GM23338 (cell line): ENCODE data around the gene SNX22. TPM values are rescaled to one million over a fixed set of nuclear protein-coding genes. Genes with fewer than 3 reads are reported as not detected.

Experiments
- ATAC-seq: fragments of 200-7000 bp; cut with Tn5 transposase; 3 replicates; pipeline ENCODE4 v1.9.1; 2020
- DNase-seq: peaks from one replicate; pipeline ENCODE4 v3.0.0-alpha.2; 2015; ENCODE audit warnings: low spot score
- H2AFZ ChIP-seq: fragments of 200-600 bp; sonication (generic); 2 replicates; pipeline ENCODE4 v1.8.0; 2016; ENCODE audit warnings: antibody characterized with exemption, mild to moderate bottlenecking, moderate library complexity
- H3F3A ChIP-seq: fragments of 200-600 bp; sonication (generic); replicated peaks from 2 replicates; pipeline ENCODE4 v1.8.0; 2017; ENCODE audit warnings: antibody characterized with exemption, mixed run types, low read depth
- H3K27ac ChIP-seq: fragments of 200-600 bp; sonication (generic); 2 replicates; pipeline ENCODE4 v1.6.1; 2016; ENCODE audit warnings: low read depth
- H3K27me3 ChIP-seq: fragments of 200-600 bp; sonication (generic); 2 replicates; pipeline ENCODE4 v1.8.0; 2016; ENCODE audit warnings: mild to moderate bottlenecking, mixed run types, moderate library complexity; ENCODE audit not compliant: insufficient read depth
- H3K36me3 ChIP-seq: fragments of 200-600 bp; sonication (generic); 2 replicates; pipeline ENCODE4 v1.8.0; 2016; ENCODE audit warnings: mild to moderate bottlenecking; ENCODE audit not compliant: insufficient read depth
- H3K4me1 ChIP-seq: fragments of 200-600 bp; sonication (generic); 2 replicates; pipeline ENCODE4 v1.8.0; 2016; ENCODE audit warnings: mild to moderate bottlenecking, moderate library complexity; ENCODE audit not compliant: insufficient read depth
- H3K4me2 ChIP-seq: fragments of 200-600 bp; sonication (generic); 2 replicates; pipeline ENCODE4 v1.7.1; 2017; ENCODE audit warnings: mixed run types
- H3K4me3 ChIP-seq: fragments of 200-600 bp; sonication (generic); 2 replicates; pipeline ENCODE4 v1.6.1; 2016; ENCODE audit warnings: mixed run types
- H3K79me2 ChIP-seq: fragments of 200-600 bp; sonication (generic); replicated peaks from 2 replicates; pipeline ENCODE4 v1.8.0; 2017; ENCODE audit warnings: mild to moderate bottlenecking; ENCODE audit not compliant: insufficient read depth
- H3K9me2 ChIP-seq: fragments of 200-600 bp; sonication (generic); 2 replicates; pipeline ENCODE4 v1.8.0; 2017; ENCODE audit not compliant: insufficient read depth
- H4K20me1 ChIP-seq: fragments of 200-600 bp; sonication (generic); replicated peaks from 2 replicates; pipeline ENCODE4 v1.8.0; 2017; ENCODE audit warnings: mild to moderate bottlenecking; ENCODE audit not compliant: insufficient read depth
- H3K27ac Mint-ChIP-seq: 2 replicates; pipeline ENCODE4 v1.8.0; 2020; ENCODE audit warnings: inconsistent platforms, mild to moderate bottlenecking, moderate library complexity, mixed read lengths
- H3K27me3 Mint-ChIP-seq: 3 replicates; pipeline ENCODE4 v1.8.0; 2022; ENCODE audit warnings: low read depth, mild to moderate bottlenecking, moderate library complexity, mixed read lengths, inconsistent platforms; ENCODE audit not compliant: insufficient read depth, poor library complexity
- H3K36me3 Mint-ChIP-seq: 3 replicates; pipeline ENCODE4 v1.8.0; 2021; ENCODE audit warnings: low read depth, mild to moderate bottlenecking, inconsistent platforms, moderate library complexity, mixed read lengths
- H3K4me1 Mint-ChIP-seq: 3 replicates; pipeline ENCODE4 v1.8.0; 2020; ENCODE audit warnings: mild to moderate bottlenecking, inconsistent platforms, mixed read lengths
- H3K4me3 Mint-ChIP-seq: 3 replicates; pipeline ENCODE4 v1.8.0; 2021; ENCODE audit warnings: moderate library complexity, mild to moderate bottlenecking, inconsistent platforms, mixed read lengths
- H3K9me3 Mint-ChIP-seq: 3 replicates; pipeline ENCODE4 v1.8.0; 2020; ENCODE audit warnings: moderate library complexity, mild to moderate bottlenecking, inconsistent platforms, mixed read lengths
- CREB1 ChIP-seq: fragments of 250-450 bp; sonication (Bioruptor Pico); IDR thresholded peaks from 2 replicates; pipeline ENCODE4 v1.5.0; 2020; ENCODE audit warnings: low read depth, mild to moderate bottlenecking, moderate library complexity
- EZH2 ChIP-seq: fragments of 200-600 bp; sonication (generic); IDR thresholded peaks from one replicate; pipeline ENCODE4 v1.8.0; 2017; ENCODE audit warnings: antibody characterized with exemption, mild to moderate bottlenecking, low read depth; ENCODE audit not compliant: unreplicated experiment
- EZH2phosphoT487 ChIP-seq: fragments of 200-600 bp; sonication (generic); IDR thresholded peaks from one replicate; pipeline ENCODE4 v1.8.1; 2018; ENCODE audit warnings: antibody characterized with exemption; ENCODE audit not compliant: unreplicated experiment
- JUNB ChIP-seq: IDR thresholded peaks from one replicate; pipeline ENCODE4 v1.6.1; 2016; ENCODE audit warnings: antibody characterized with exemption; ENCODE audit not compliant: unreplicated experiment
- NANOG ChIP-seq: IDR thresholded peaks from 2 replicates; pipeline ENCODE4 v1.6.1; 2016; ENCODE audit warnings: antibody characterized with exemption, borderline replicate concordance
- POLR2AphosphoS5 ChIP-seq: IDR thresholded peaks from 2 replicates; pipeline ENCODE4 v1.6.1; 2016; ENCODE audit warnings: antibody characterized with exemption, low read depth
- STAT1 ChIP-seq: IDR thresholded peaks from one replicate; pipeline ENCODE4 v1.6.1; 2016; ENCODE audit warnings: antibody characterized with exemption; ENCODE audit not compliant: unreplicated experiment
- ZNF114 ChIP-seq: fragments of 250-450 bp; sonication (Bioruptor Pico); IDR thresholded peaks from 2 replicates; pipeline ENCODE4 v1.5.0; 2020; ENCODE audit warnings: mild to moderate bottlenecking, moderate library complexity
- ZNF331 ChIP-seq: fragments of 250-450 bp; sonication (Bioruptor Pico); IDR thresholded peaks from 2 replicates; pipeline ENCODE4 v1.5.0; 2020; ENCODE audit warnings: low read depth, mild to moderate bottlenecking, moderate library complexity
- polyA plus RNA-seq: library from polyadenylated mRNA; unstranded; fragments of >200 nt; fragmentation: Nextera tagmentation; extraction: Ambion mirVana; gene quantifications from 2 replicates; pipeline ENCODE4 v1.2.1, GENCODE V29; 2016
- total RNA-seq: library from RNA; depleted of rRNA; stranded (reverse); fragments of >200 nt; shearing (Covaris generic); gene quantifications from 2 replicates; pipeline ENCODE4 v1.2.3, GENCODE V29; 2014
- TF ChIP-seq, protein P1 (sequence below): IDR thresholded peaks from 2 replicates; pipeline ENCODE4 v1.6.1; 2016; ENCODE audit warnings: antibody characterized with exemption
- TF ChIP-seq, protein P2 (sequence below): IDR thresholded peaks from one replicate; pipeline ENCODE4 v1.6.1; 2018; ENCODE audit warnings: antibody characterized with exemption; ENCODE audit not compliant: unreplicated experiment
- TF ChIP-seq, protein P3 (sequence below), 2 experiments: fragments of 200-600 bp in 1 of 2; sonication (generic) in 1 of 2; conservative IDR thresholded peaks; 2 replicates each; pipeline versions ENCODE4 v1.5.1 to v1.6.1; 2016 to 2017; ENCODE audit warnings: antibody characterized with exemption in 2 of 2, low read depth in 2 of 2, mild to moderate bottlenecking in 2 of 2, moderate library complexity in 1 of 2

SNX22 gene
- total and polyA plus RNA-seq, 2 experiments from 2014 or later = 3.7 to 5.7 TPM

GRCh38 chr15:64121614-64122013 is 29.9 kb upstream of the SNX22 start:
- H3K4me1 ChIP-seq = no peaks in the 10 kb centered on the region
- H3K4me2 ChIP-seq = no peak overlapping the region
- H3K27ac ChIP-seq = no peak overlapping the region
- ATAC-seq (no peak), DNase-seq (no peak)
- peaks cover 20% of the 10 kb centered on the region; the same call in 1 of the 2 replicates for H3K36me3 ChIP-seq
- Mint-ChIP-seq H3K27me3 (no peaks in the 10 kb centered on the region), H3K4me3 (no peak overlapping the region), H3K9me3 (no peaks in the 10 kb centered on the region), H3K27ac (no peak overlapping the region), H3K4me1 (no peaks in the 10 kb centered on the region), H3K36me3 (peaks cover 26% of the 10 kb centered on the region)
- no peaks in the 10 kb centered on the region for H3K9me2 ChIP-seq
- H2AFZ ChIP-seq = no peak overlapping the region
- H3K79me2 ChIP-seq = no peaks in the 10 kb centered on the region
- TF ChIP-seq POLR2AphosphoS5 = no peak
- no peak for TF ChIP-seq CREB1 (CRISPR knock-in tag)
- no peak for TF ChIP-seq ZNF114 (CRISPR knock-in tag)
- TF ChIP-seq EZH2 = no peak
- no peak for TF ChIP-seq JUNB
- TF ChIP-seq STAT1 = no peak
- TF ChIP-seq ZNF331 (CRISPR knock-in tag) = no peak
- H3F3A ChIP-seq = no peaks in the 10 kb centered on the region
- no peaks in the 10 kb centered on the region for H3K27me3 ChIP-seq
- no peak overlapping the region for H3K4me3 ChIP-seq
- H4K20me1 ChIP-seq = no peaks in the 10 kb centered on the region

- no peaks in the 10 kb centered on the region for H3K9me2 ChIP-seq
- no peaks in the 10 kb centered on the region for H3K4me1 ChIP-seq
- Mint-ChIP-seq H3K4me3 (no peak overlapping the region), H3K36me3 (peaks cover 32% of the 10 kb centered on the region), H3K4me1 (no peaks in the 10 kb centered on the region), H3K27ac (no peak overlapping the region), H3K9me3 (no peaks in the 10 kb centered on the region), H3K27me3 (no peaks in the 10 kb centered on the region)
- no peak for ATAC-seq
- no peak overlapping the region for H3K27ac ChIP-seq
- no peaks in the 10 kb centered on the region for H3F3A ChIP-seq
- H3K36me3 ChIP-seq = peaks cover 26% of the 10 kb centered on the region
- H4K20me1 ChIP-seq = no peaks in the 10 kb centered on the region
- no peak overlapping the region for H2AFZ ChIP-seq
- H3K79me2 ChIP-seq = no peaks in the 10 kb centered on the region
- DNase-seq = no peak
- no peak overlapping the region for H3K4me3 ChIP-seq
- no peaks in the 10 kb centered on the region for H3K27me3 ChIP-seq
- no peak overlapping the region for H3K4me2 ChIP-seq
- no peak for TF ChIP-seq ZNF114 (CRISPR knock-in tag)
- no peak for TF ChIP-seq EZH2phosphoT487
- TF ChIP-seq NANOG = no peak
- no peak for TF ChIP-seq CREB1 (CRISPR knock-in tag)
- no peak for TF ChIP-seq POLR2AphosphoS5
- TF ChIP-seq, protein P1, sequence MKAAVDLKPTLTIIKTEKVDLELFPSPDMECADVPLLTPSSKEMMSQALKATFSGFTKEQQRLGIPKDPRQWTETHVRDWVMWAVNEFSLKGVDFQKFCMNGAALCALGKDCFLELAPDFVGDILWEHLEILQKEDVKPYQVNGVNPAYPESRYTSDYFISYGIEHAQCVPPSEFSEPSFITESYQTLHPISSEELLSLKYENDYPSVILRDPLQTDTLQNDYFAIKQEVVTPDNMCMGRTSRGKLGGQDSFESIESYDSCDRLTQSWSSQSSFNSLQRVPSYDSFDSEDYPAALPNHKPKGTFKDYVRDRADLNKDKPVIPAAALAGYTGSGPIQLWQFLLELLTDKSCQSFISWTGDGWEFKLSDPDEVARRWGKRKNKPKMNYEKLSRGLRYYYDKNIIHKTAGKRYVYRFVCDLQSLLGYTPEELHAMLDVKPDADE = no peak
- no peak for TF ChIP-seq ZNF331 (CRISPR knock-in tag)
- TF ChIP-seq, protein P2, sequence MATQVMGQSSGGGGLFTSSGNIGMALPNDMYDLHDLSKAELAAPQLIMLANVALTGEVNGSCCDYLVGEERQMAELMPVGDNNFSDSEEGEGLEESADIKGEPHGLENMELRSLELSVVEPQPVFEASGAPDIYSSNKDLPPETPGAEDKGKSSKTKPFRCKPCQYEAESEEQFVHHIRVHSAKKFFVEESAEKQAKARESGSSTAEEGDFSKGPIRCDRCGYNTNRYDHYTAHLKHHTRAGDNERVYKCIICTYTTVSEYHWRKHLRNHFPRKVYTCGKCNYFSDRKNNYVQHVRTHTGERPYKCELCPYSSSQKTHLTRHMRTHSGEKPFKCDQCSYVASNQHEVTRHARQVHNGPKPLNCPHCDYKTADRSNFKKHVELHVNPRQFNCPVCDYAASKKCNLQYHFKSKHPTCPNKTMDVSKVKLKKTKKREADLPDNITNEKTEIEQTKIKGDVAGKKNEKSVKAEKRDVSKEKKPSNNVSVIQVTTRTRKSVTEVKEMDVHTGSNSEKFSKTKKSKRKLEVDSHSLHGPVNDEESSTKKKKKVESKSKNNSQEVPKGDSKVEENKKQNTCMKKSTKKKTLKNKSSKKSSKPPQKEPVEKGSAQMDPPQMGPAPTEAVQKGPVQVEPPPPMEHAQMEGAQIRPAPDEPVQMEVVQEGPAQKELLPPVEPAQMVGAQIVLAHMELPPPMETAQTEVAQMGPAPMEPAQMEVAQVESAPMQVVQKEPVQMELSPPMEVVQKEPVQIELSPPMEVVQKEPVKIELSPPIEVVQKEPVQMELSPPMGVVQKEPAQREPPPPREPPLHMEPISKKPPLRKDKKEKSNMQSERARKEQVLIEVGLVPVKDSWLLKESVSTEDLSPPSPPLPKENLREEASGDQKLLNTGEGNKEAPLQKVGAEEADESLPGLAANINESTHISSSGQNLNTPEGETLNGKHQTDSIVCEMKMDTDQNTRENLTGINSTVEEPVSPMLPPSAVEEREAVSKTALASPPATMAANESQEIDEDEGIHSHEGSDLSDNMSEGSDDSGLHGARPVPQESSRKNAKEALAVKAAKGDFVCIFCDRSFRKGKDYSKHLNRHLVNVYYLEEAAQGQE = no peak
- no peak for TF ChIP-seq JUNB
- TF ChIP-seq EZH2 = no peak
- no peak for TF ChIP-seq STAT1
- TF ChIP-seq, protein P3, sequence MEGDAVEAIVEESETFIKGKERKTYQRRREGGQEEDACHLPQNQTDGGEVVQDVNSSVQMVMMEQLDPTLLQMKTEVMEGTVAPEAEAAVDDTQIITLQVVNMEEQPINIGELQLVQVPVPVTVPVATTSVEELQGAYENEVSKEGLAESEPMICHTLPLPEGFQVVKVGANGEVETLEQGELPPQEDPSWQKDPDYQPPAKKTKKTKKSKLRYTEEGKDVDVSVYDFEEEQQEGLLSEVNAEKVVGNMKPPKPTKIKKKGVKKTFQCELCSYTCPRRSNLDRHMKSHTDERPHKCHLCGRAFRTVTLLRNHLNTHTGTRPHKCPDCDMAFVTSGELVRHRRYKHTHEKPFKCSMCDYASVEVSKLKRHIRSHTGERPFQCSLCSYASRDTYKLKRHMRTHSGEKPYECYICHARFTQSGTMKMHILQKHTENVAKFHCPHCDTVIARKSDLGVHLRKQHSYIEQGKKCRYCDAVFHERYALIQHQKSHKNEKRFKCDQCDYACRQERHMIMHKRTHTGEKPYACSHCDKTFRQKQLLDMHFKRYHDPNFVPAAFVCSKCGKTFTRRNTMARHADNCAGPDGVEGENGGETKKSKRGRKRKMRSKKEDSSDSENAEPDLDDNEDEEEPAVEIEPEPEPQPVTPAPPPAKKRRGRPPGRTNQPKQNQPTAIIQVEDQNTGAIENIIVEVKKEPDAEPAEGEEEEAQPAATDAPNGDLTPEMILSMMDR (conservative IDR thresholded peaks at IDR 0.05; ENCODE audit: low read depth in 2 of 2) = no peak
Measured at GRCh38 chr15:64122444-64122843, 29.1 kb upstream of the SNX22 start.
